ENCODE results near the gene JPH3.

JPH3 gene

DNA sequence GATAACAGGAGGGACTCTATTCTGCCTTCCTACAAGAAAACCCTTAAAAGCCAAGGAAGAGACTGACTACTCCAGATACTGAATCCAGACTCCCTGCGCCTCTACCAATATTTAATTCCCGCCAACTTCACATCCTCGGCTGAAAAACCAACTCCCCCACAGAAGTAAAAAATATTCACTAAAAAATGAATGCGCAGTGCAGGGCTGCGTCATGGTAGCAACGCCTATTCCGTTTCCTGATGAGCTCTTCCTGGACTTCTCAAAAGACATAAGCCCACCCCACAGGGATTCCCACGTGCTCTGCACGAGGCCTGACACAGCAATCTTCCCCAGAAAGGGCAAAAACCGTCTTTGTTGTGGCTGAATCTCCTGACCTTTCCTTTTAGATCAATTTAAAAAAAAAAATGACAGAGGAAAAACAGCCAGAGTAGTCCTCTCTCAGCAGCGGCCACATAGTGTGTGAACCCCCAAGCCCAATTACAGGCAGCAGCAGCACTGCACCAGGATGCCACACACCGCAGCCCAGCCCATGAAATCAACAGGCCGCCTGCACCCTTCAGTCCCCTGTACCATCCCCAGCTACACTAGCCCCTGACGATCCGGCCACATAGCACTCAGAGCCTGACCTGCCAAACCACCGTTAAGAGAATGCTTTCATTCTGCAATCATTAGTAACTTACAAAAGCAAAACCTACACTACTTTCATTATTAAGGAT, 139.6 kb downstream of the JPH3 start:
- DNase-seq (ENCODE audit: low spot score), result no peak

DNA sequence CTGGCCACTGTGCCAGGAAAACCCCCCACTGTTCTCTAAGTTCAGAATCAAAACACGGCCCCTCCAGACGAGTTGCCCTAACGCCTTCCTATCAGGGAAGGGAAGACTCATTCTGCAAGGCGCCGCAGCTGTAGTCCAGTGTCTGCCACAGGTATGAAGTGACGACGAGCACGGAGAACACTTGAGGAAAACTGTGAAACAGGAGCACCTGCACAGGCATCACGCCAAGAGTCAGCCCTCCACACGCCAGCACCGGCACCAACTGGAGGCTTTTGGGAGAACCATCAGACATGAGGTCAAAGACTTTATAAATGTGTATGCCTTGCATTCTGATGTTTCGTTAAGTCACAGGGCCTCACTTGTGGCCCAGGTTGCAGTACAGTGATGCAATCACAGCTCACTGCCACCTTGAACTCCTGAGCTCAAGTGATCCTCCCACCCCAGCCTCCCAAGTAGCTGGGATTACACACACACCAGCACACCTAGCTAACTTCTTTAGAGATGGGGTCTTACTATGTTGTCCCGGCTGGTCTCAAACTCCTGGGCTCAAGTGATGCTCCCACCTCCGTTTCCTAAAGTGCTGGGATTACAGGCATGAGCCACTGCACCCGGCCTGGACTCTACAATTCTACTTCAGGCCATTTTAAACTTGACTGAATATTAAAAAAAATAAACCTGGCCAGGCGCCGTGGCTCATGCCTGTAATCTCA, 140.6 kb downstream of the JPH3 start:
- DNase-seq (ENCODE audit: low spot score), result no peak

DNA sequence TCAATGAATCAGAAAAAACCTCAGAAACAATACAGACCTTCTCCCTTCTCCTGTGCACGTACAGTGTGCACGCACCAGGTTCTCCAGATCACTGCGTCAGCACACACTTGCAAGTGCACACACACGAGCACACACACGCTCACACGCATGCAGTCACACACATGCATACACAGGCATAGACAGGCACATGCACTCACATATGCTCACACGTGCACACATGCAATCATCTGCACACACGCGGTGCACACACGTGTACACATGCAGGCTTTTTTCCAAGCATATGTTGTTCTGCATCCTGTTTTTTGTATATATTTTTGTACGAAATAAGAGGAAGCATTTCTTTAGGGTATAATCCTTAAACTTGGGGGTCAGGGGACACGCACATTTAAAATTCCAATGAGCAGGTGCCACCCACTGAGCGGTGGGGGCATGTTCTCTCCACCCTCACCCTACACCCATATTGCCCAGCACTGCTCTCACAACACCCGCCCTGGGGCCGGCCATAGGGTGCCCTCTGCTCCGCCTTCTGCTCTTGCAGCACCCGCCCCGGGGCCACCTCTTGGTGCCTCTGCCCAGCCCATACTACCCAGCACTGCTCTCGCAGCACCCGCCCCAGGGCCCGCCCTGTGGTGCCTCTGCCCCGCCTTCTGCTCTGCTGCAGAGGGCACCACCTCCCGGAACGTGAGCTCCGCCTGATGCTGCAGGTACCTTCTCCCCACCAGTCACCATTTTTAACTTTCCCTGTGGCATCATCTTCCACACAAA, 142.6 kb downstream of the JPH3 start:
- no peak for DNase-seq (ENCODE audit: low spot score)

DNA sequence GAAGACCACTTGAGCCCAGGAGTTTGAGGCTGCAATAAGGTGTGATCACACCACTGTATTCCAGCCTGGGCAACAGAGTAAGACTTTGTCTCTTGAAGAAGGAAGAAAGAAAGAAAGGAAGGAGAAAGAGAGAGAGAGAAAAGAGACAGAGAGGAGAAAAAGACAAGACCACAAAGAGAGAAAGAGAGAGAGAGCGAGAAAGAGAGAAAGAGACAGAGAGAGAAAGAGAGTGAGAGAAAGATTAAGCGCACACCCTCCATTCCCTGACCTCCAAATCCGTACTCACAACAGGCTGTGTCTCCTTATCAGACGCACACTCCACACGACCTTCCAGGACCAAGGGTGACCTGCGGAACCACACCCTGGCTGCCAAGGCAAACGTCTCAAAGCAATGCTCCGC, 143.9 kb downstream of the JPH3 start:
- DNase-seq (ENCODE audit: low spot score), result no peak
